C4-2B (cell line): ENCODE results near the gene ESRRA.

Source experiments
- ZFX ChIP-seq: fragments of 450-650 bp; IDR thresholded peaks from 2 replicates; pipeline ENCODE4 v1.6.1; 2017
- TF ChIP-seq, protein P1 (sequence below): fragments of 450-650 bp; conservative IDR thresholded peaks from 2 replicates; pipeline ENCODE4 v1.5.1; 2017; ENCODE audit warnings: mild to moderate bottlenecking

- TF ChIP-seq, protein P1, sequence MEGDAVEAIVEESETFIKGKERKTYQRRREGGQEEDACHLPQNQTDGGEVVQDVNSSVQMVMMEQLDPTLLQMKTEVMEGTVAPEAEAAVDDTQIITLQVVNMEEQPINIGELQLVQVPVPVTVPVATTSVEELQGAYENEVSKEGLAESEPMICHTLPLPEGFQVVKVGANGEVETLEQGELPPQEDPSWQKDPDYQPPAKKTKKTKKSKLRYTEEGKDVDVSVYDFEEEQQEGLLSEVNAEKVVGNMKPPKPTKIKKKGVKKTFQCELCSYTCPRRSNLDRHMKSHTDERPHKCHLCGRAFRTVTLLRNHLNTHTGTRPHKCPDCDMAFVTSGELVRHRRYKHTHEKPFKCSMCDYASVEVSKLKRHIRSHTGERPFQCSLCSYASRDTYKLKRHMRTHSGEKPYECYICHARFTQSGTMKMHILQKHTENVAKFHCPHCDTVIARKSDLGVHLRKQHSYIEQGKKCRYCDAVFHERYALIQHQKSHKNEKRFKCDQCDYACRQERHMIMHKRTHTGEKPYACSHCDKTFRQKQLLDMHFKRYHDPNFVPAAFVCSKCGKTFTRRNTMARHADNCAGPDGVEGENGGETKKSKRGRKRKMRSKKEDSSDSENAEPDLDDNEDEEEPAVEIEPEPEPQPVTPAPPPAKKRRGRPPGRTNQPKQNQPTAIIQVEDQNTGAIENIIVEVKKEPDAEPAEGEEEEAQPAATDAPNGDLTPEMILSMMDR: no peak
- no peak for TF ChIP-seq ZFX
These were observed 43.7 kb upstream of the ESRRA start for GRCh38 chr11:64261556-64262080.
